OCI-M2 (cell line): ENCODE measurements around the gene EPHB1.

ENCODE experiments used
- DNase-seq: peaks from one replicate; lab custom pipeline; 2025; ENCODE audit not compliant: unreplicated experiment; lab: John Stamatoyannopoulos, UW

EPHB1 gene

DNA sequence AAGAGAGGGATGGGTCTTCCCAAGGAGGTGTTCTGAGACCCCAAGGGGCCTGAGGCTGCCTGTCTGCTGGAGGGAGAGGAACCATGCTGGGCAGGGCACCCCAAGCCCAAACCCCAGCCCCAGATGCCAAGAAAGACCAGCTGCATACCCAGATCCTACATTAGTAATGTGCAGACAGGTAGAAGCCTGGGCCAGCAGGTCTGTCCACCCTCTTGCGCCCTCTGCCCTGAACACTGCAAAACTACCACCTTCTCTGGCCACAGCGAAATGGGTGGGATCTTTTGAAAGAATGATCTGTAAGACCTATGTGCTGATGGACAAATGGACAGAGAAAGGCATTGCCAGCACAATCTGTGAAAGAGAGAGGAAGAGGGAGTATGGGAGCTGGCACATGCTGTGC, 283.2 kb downstream of the EPHB1 start:
- DNase-seq: no peak

- DNase-seq: no peak
Measured at GRCh38 chr3:135079095-135079494, 284.0 kb downstream of the EPHB1 start.

DNA sequence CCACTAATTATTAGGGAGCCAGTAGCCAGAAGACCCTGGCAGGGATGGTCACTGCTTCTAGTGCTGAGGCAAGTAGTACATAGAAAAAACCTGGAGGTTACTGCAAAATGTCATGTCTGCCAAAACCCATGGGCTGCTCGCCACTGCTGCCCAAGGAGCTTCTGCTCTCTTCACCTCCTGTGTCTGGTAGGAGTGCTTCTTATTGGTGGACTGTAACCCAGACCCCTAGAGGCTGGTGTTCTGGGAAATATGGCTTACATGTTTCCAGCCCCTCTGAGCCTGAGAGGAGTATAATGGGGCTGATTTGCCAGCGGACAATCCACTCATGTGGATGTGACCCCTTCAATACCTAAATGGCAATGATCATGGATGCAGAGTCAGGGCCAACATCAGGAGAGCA, 286.4 kb downstream of the EPHB1 start:
- DNase-seq: no peak

DNA sequence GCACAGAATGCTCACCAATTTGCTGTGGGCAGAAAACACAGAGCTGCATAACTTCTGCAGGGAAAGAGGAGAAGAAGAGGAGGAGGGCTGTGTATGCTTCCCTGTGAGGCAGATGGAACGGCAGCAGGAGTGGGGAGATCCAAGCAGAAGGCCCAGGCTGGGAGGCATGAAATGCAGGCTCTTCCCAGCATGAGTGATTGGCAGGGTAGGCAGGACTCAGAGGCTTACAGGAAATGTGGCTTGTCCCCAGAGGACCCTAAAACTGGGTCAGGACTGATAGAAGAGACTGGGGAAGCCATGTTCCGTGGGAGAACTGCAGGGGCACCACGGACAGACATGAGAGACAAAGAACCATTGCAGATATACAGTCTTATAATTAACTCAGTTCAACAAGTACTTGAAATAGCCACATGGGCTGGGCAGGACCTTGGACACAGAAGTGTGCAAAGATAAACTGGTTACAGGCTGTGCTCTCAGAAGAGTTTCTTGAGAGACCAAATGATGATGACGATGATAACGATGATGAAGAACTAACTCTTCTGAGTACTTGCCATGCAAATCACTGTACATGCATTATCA, 286.9 kb downstream of the EPHB1 start:
- DNase-seq: no peak

- DNase-seq: no peak
Measured at GRCh38 chr3:135082706-135083105, 287.6 kb downstream of the EPHB1 start.

DNA sequence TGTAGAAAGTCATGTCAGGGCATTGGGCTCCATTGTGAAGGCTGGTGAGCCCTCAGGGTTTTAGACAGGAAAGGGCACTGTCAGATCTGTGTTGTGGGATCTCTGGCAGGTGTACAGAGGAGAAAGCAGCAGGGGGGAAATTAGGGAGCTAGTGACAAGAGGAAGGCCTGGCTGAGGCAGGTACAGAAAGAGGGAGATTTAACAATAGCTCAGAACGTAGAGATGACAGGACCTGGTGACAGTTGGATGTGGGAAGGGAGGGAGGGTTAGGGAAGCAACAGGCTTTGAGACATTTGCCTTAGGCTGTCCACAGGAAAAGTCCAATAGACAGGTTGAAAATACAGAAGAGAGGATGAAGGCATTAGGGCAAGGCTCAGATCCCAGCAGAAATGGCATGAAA, 288.1 kb downstream of the EPHB1 start:
- DNase-seq: no peak

GRCh38 chr3:135083756-135084155, 288.7 kb downstream of the EPHB1 start:
- DNase-seq: no peak

DNA sequence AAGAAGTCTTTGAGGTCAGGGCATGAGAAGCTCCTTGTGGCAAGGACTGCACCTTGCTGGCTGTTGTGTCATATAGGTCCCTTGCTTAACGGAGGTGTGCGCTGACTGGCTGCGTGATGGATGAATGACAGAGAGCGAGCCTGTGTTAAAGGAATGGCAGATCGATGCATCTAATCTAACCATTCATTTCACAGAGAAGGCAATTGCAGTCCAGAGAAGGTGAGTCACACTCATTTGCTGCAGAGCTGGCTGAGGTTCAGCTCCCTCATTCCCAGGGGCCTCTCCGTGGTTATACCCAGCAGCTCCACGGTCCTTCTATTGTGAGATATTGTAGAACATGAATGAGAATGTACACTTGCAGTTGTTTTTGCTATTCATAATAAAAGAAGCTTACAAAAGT, 289.3 kb downstream of the EPHB1 start:
- DNase-seq: no peak

DNA sequence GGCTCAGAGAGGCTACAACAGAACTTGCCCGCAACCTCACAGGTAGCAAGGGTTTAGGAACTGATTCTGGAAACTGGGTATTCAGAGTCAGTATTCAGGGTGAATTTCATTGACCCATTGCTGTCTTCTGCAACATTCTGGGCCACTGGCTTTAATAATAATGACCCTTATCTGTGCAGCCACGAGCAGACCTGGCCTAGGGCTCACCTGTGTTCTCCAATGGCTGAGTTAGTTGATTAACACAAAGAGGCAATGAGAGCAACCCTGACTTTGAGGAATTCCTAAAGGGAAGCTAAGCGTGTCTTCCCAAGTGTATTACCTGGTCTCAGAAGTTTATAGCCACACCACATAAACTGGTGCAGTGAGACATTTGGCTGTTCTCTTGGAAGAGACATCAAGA, 289.9 kb downstream of the EPHB1 start:
- no peak for DNase-seq

DNA sequence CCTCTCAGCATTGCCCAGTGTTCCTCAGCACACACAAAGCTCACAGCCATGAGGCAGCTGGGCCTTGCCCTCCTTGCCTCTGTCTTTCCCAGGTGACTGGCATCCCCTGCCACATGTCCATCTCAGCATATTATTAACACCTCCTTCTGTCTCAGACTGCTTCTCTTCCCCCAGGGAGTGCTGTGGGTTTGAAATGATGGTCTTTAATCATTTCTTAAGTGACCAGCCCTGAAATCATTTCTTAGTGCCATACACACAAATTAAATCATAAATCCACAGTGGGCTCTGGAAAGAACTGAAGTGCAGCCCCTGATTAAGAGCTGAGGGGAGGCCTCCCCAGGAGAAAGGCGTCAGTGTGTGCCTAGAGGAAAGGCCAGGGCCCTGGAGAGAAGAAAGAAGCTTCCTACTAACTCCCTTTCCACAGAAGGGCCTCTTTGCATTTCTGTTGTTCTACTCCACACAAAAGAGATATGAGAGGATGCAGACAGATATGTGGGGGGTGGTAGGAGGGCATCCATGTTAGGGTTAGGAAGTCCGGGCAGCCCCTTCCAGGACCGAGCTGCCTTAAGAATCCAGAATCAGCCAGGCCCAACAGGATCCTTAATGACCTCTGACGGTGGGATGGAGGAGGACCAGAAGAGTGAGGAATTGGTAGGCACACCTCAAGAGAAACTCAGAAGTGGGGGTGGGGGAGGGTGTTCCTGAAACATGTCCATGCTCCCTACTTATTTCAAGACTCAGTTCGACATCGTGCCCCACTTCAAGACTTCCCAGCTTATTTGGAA, 290.8 kb downstream of the EPHB1 start:
- no peak for DNase-seq

DNA sequence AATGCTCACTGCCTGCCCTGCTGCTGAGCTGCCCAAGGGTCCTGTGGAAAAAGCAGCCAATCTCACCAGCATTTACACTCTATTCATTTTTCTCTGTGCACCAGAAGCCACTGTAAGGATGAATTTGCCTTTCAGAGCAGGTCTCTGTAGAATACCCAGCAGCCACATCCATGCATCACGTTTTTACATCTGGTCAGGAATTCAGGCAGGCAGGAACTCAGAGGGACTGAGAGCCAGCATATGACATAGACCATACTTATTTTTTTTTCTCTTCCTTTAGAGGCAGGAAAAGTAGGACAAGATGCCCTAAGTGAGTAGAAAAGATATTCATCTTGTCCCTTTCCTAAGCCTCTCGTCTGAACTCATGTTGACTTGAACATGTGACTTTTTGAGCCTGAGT, 292.7 kb downstream of the EPHB1 start:
- no peak for DNase-seq

- no peak for DNase-seq
Measured at GRCh38 chr3:135089451-135089850, 294.4 kb downstream of the EPHB1 start.

DNA sequence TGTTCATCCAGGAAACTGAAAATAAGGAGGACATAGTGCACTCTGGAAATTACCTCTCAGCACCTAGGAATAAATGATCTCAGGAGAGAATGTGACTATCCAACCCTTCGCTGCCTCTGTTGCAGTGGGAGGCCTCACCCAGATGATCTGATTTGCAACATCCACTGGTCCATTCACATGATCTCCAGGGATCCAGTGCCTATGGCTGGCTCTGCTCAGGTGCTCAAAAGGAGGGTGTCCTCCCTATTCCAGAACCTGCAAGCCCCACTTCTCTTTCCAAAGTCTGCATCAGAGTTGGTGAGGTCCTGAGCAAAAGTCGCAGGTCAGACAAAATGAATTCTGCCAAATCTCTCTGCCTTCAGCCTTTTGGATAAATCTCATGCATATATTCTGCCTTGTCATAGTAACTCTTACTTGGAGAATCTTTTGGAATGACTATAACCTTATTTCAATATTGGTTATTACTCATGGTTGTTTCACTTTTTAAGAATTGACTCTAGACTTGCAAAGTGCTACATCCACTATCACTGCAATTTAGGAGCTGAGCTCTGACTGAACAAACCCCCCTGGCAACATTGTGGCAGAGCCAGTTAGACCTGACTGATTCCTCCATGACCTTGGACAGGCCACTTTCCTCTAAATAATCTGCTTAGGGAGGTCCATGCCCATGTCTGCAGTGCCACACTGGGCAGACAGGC, 295.1 kb downstream of the EPHB1 start:
- DNase-seq: no peak

GRCh38 chr3:135091946-135092345, 296.9 kb downstream of the EPHB1 start:
- DNase-seq: no peak

DNA sequence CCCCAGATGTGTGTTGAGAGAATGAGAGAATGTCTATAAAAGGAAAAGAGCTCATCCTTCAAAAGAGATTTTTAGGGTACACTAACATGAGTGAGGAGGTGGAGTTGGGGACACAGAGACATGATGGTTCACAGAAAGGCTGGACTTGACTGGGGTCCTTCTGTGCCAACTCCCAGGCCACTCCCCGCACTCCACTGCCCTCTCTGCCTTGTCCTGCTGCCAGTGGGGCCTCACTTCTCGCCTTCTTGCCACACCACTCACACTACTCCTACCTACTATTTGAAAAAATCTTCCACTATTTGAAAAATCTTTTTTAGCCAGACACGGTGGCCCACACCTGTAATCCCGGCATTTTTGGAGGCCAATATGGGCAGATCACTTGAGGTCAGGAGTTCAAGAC, 298.1 kb downstream of the EPHB1 start:
- DNase-seq: no peak

- no peak for DNase-seq
Measured at GRCh38 chr3:135097276-135097946, 302.4 kb downstream of the EPHB1 start.

- DNase-seq: no peak
Measured at GRCh38 chr3:135099734-135100355, 304.8 kb downstream of the EPHB1 start.

DNA sequence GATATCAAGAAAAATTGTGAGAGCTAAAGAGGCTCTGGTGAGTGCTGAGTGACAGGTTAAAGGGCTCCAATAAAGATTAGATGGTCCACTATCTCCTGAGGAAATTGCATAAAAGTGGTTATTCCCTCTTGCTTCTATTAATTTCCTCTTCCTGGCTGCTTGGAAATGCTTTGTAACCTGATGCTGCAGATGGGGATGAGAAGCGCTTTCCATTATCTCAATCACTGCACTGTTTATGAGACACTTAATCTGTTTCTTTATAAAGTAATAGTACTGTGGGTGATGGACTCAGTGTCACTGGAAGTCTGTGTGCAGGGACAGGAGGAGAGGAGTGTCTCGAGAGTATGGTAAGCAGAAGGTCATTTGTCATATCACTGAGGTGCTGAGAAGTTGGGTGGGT, 305.3 kb downstream of the EPHB1 start:
- no peak for DNase-seq

GRCh38 chr3:135103917-135104316, 308.9 kb downstream of the EPHB1 start:
- no peak for DNase-seq

DNA sequence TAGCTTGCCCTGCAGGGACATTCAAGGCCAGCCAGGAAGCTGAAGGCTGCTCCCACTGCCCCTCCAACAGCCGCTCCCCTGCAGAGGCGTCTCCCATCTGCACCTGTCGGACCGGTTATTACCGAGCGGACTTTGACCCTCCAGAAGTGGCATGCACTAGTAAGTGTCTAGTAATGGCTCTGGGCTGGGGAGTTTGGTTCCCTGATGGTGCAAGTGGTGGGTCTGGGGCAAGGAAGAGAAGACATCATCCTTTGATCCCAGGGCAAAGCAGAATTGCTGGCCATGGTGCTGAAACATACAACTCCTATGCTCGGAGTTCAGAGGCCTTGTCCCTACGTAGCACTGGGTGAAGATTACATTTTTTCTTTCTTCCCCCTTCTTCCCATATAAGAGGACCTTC, 311.4 kb downstream of the EPHB1 start:
- DNase-seq: no peak

DNA sequence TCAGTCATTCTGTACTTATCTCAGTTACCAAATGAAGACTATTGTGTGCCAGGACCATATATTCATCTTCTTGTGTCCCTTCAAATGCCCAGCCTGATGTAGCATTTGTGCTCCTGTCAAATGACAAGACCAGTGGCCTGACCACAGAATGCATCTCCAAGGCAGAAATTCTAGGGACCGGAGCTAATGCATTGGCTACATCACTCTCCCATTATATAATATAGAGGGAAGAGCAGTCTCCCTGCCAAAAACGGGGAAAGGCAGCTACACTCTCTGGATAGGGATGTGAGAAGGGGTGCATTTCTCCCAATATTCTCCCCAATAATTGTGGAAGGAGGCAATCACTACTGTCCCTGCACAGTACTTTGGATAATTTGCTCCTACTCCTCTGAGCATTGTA, 312.0 kb downstream of the EPHB1 start:
- no peak for DNase-seq
